22Rv1 (cell line): Measurements from ENCODE around the gene MAST2.

Source experiments
- CTCF ChIP-seq: fragments of 450-650 bp; IDR thresholded peaks from 2 replicates; pipeline ENCODE4 v1.5.1; 2017; ENCODE audit warnings: mild to moderate bottlenecking
- ZFX ChIP-seq: fragments of 450-650 bp; IDR thresholded peaks from 2 replicates; pipeline ENCODE4 v1.6.1; 2017; ENCODE audit warnings: antibody characterized with exemption, borderline replicate concordance

GRCh38 chr1:46061146-46061545, 257.7 kb downstream of the MAST2 start:
- TF ChIP-seq CTCF (no peak), ZFX (no peak)
